OCI-LY7 (cell line): Measurements from ENCODE around the gene UBE2E3. TPM values are rescaled to one million over a fixed set of nuclear protein-coding genes. Genes with fewer than 3 reads are reported as not detected.

ENCODE experiments used
- BruUV-seq: library from RNA; stranded (reverse); fragments of 400-500 nt; replicated peaks from 2 replicates; lab custom pipeline; 2021; lab: Mats Ljungman, UMichigan
- CTCF ChIA-PET: fragments of 300-600 bp; sonication (Branson Sonifier 250); formaldehyde crosslinking; loops from one replicate; lab custom pipeline; 2022; ENCODE audit warnings: antibody characterized with exemption; ENCODE audit not compliant: unreplicated experiment; lab: Charles Lee
- POLR2A ChIA-PET: fragments of 300-600 bp; sonication (Branson Sonifier 250); formaldehyde crosslinking; loops from one replicate; lab custom pipeline; 2022; ENCODE audit warnings: antibody characterized with exemption; lab: Charles Lee
- DNase-seq: peaks from one replicate; pipeline ENCODE4 v3.0.0-alpha.2; 2015; ENCODE audit warnings: low spot score
- H2AFZ ChIP-seq: fragments of 200-600 bp; sonication (generic), shearing (Covaris generic); 2 replicates; pipeline ENCODE4 v1.6.1; 2014; ENCODE audit warnings: mild to moderate bottlenecking, antibody characterized with exemption, low read length, moderate library complexity
- H3K27ac ChIP-seq: fragments of 200-600 bp; sonication (generic); 2 replicates; pipeline ENCODE4 v1.5.1; 2014; ENCODE audit warnings: mixed run types, low read depth, mild to moderate bottlenecking, moderate library complexity, low read length, inconsistent platforms; ENCODE audit not compliant: poor library complexity, severe bottlenecking
- H3K36me3 ChIP-seq: fragments of 200-600 bp; sonication (generic); 2 replicates; pipeline ENCODE4 v1.6.1; 2014; ENCODE audit warnings: mild to moderate bottlenecking, antibody characterized with exemption, low read length, moderate library complexity, mixed read lengths; ENCODE audit not compliant: insufficient read depth
- H3K4me1 ChIP-seq: fragments of 200-600 bp; sonication (generic); 2 replicates; pipeline ENCODE4 v1.5.1; 2014; ENCODE audit warnings: mild to moderate bottlenecking, low read length; ENCODE audit not compliant: insufficient read depth, poor library complexity, severe bottlenecking
- H3K4me2 ChIP-seq: fragments of 200-600 bp; sonication (generic); 2 replicates; pipeline ENCODE4 v1.6.1; 2014; ENCODE audit warnings: mild to moderate bottlenecking, low read length
- H3K4me3 ChIP-seq: fragments of 200-600 bp; sonication (generic); 2 replicates; pipeline ENCODE4 v1.5.1; 2014; ENCODE audit warnings: mild to moderate bottlenecking, low read depth, low read length; ENCODE audit not compliant: poor library complexity, severe bottlenecking
- H3K79me2 ChIP-seq: fragments of 200-600 bp; sonication (generic); 2 replicates; pipeline ENCODE4 v1.6.1; 2016; ENCODE audit warnings: low read depth, mild to moderate bottlenecking, low read length, moderate library complexity, mixed read lengths; ENCODE audit not compliant: insufficient read depth
- H3K9me2 ChIP-seq: fragments of 200-600 bp; sonication (generic); 2 replicates; pipeline ENCODE4 v1.6.1; 2016; ENCODE audit warnings: mild to moderate bottlenecking, low read length, mixed read lengths; ENCODE audit not compliant: insufficient read depth
- H3K9me3 ChIP-seq: fragments of 200-600 bp; sonication (generic); 2 replicates; pipeline ENCODE4 v1.6.1; 2014; ENCODE audit warnings: mild to moderate bottlenecking, mixed run types, low read length, mixed read lengths
- H4K20me1 ChIP-seq: fragments of 200-600 bp; sonication (generic); 2 replicates; pipeline ENCODE4 v1.6.1; 2014; ENCODE audit warnings: mild to moderate bottlenecking, antibody characterized with exemption, low read length, moderate library complexity, mixed read lengths; ENCODE audit not compliant: insufficient read depth
- CTCF ChIP-seq: fragments of 200-600 bp; sonication (generic); conservative IDR thresholded peaks from 2 replicates; pipeline ENCODE4 v1.5.1; 2014; ENCODE audit warnings: mild to moderate bottlenecking, antibody characterized with exemption, low read length, moderate library complexity, mixed read lengths
- EZH2phosphoT487 ChIP-seq: fragments of 200-600 bp; sonication (generic); IDR thresholded peaks from 2 replicates; pipeline ENCODE4 v1.6.1; 2018; ENCODE audit warnings: low read depth, borderline replicate concordance, mild to moderate bottlenecking, mixed run types, antibody characterized with exemption, low read length, moderate library complexity, mixed read lengths
- intact Hi-C: fragments of 100-400 bp; cut with micrococcal nuclease; formaldehyde crosslinking; loops from one replicate; pipeline ENCODE4 v1.10.0; 2022; ENCODE audit not compliant: unreplicated experiment
- total RNA-seq, 2 experiments: library from RNA; depleted of rRNA in 1 of 2; stranded (reverse); fragments of >200 nt in 1 of 2; shearing (Covaris generic) in 1 of 2; gene quantifications; 2 replicates each; pipeline ENCODE4 v1.2.3, GENCODE V29; 2014 to 2022

Gene UBE2E3
- total RNA-seq, 2 experiments from 2014 or later, result 33.7 to 48.6 TPM

GRCh38 chr2:180952731-180953336, 27.6 kb upstream of the UBE2E3 start:
- CTCF ChIA-PET, result no interaction called here
- POLR2A ChIA-PET, result no interaction called here
- Histone ChIP-seq H3K4me1 (no peaks in the 10 kb centered on the region), H3K4me3 (no peak overlapping the region), H3K27ac (no peak overlapping the region), H3K9me2 (no peaks in the 10 kb centered on the region), H3K79me2 (no peaks in the 10 kb centered on the region), H3K4me2 (no peak overlapping the region), H3K9me3 (no peaks in the 10 kb centered on the region), H4K20me1 (no peaks in the 10 kb centered on the region), H3K36me3 (no peaks in the 10 kb centered on the region), H2AFZ (no peak overlapping the region)
- TF ChIP-seq EZH2phosphoT487, result no peak
- no peak for TF ChIP-seq CTCF
- DNase-seq, result no peak
- intact Hi-C loops, result no loop called here
- no TSS peak for BruUV-seq

GRCh38 chr2:180953550-180953949, 26.9 kb upstream of the UBE2E3 start:
- Histone ChIP-seq H3K9me2 (no peaks in the 10 kb centered on the region), H3K36me3 (no peaks in the 10 kb centered on the region), H3K4me1 (no peaks in the 10 kb centered on the region), H4K20me1 (no peaks in the 10 kb centered on the region), H3K9me3 (no peaks in the 10 kb centered on the region), H3K79me2 (no peaks in the 10 kb centered on the region), H3K27ac (no peak overlapping the region), H2AFZ (no peak overlapping the region), H3K4me3 (no peak overlapping the region), H3K4me2 (no peak overlapping the region)
- CTCF ChIA-PET, result no interaction called here
- no TSS peak for BruUV-seq
- POLR2A ChIA-PET, result interaction anchor here (1.2 kb wide), 1 partner anchor 26 kb away, joined by 3 read pairs; no protein-coding TSS in a partner anchor
- TF ChIP-seq EZH2phosphoT487 (no peak), CTCF (no peak)
- no peak for DNase-seq
- intact Hi-C loops, result no loop called here

GRCh38 chr2:180955101-180955500, 25.3 kb upstream of the UBE2E3 start:
- no peaks in the 10 kb centered on the region for H3K9me3 ChIP-seq
- no TSS peak for BruUV-seq
- no peak overlapping the region for H3K27ac ChIP-seq
- no peak overlapping the region for H2AFZ ChIP-seq
- H3K9me2 ChIP-seq, result no peaks in the 10 kb centered on the region
- DNase-seq, result no peak
- no peak overlapping the region for H3K4me2 ChIP-seq
- H3K4me3 ChIP-seq, result no peak overlapping the region
- H3K79me2 ChIP-seq, result no peaks in the 10 kb centered on the region
- no peaks in the 10 kb centered on the region for H3K4me1 ChIP-seq
- CTCF ChIA-PET, result no interaction called here
- TF ChIP-seq EZH2phosphoT487 (no peak), CTCF (no peak)
- no peaks in the 10 kb centered on the region for H3K36me3 ChIP-seq
- POLR2A ChIA-PET, result no interaction called here
- intact Hi-C loops, result no loop called here
- H4K20me1 ChIP-seq, result no peaks in the 10 kb centered on the region
